CD4-positive, alpha-beta T cell treated with Interleukin-2 at 100 ng/mL for 4 hours (primary cell): ENCODE results near the gene SHC3.
A peak's percentile ranks its signal among the peaks of the same experiment; 100 is the strongest.

Experiments used
- DNase-seq: peaks from one replicate; pipeline ENCODE4 v3.0.0-alpha.2; 2020; ENCODE audit warnings: low spot score

SHC3 gene

GRCh38 chr9:89054865-89055495 lies 123.6 kb downstream of the SHC3 start:
- no peak for DNase-seq

- DNase-seq = no peak
Measured at GRCh38 chr9:89053301-89053700, 125.3 kb downstream of the SHC3 start.

- DNase-seq = no peak
Measured at GRCh38 chr9:89052470-89053097, 126.0 kb downstream of the SHC3 start.

GRCh38 chr9:89051421-89052025 lies 127.1 kb downstream of the SHC3 start:
- no peak for DNase-seq

GRCh38 chr9:89049646-89050045 lies 129.0 kb downstream of the SHC3 start:
- no peak for DNase-seq

GRCh38 chr9:89048616-89049015 lies 130.0 kb downstream of the SHC3 start:
- no peak for DNase-seq

GRCh38 chr9:89047667-89048066 lies 131.0 kb downstream of the SHC3 start:
- DNase-seq = no peak

- no peak for DNase-seq
Measured at GRCh38 chr9:89046832-89047231, 131.8 kb downstream of the SHC3 start.

GRCh38 chr9:89044881-89045280 lies 133.7 kb downstream of the SHC3 start:
- no peak for DNase-seq

- DNase-seq = no peak
Measured at GRCh38 chr9:89044104-89044503, 134.5 kb downstream of the SHC3 start.

- no peak for DNase-seq
Measured at GRCh38 chr9:89042984-89043383, 135.6 kb downstream of the SHC3 start.

GRCh38 chr9:89039664-89040063 lies 139.0 kb downstream of the SHC3 start:
- DNase-seq = no peak

- no peak for DNase-seq
Measured at GRCh38 chr9:89039104-89039465, 139.5 kb downstream of the SHC3 start.

GRCh38 chr9:89038382-89039103 lies 140.1 kb downstream of the SHC3 start:
- DNase-seq = no peak

- no peak for DNase-seq
Measured at GRCh38 chr9:89037891-89038290, 140.7 kb downstream of the SHC3 start.

- no peak for DNase-seq
Measured at GRCh38 chr9:89037346-89037745, 141.3 kb downstream of the SHC3 start.

- peak; percentile 4 for DNase-seq
Measured at GRCh38 chr9:89036891-89037290, 141.7 kb downstream of the SHC3 start.

- no peak for DNase-seq
Measured at GRCh38 chr9:89036383-89036782, 142.2 kb downstream of the SHC3 start.

GRCh38 chr9:89032661-89033060 lies 146.0 kb downstream of the SHC3 start:
- DNase-seq = no peak

- DNase-seq = no peak
Measured at GRCh38 chr9:89032173-89032572, 146.4 kb downstream of the SHC3 start.

GRCh38 chr9:89029788-89030187 lies 148.8 kb downstream of the SHC3 start:
- no peak for DNase-seq

GRCh38 chr9:89026876-89027275 lies 151.7 kb downstream of the SHC3 start:
- DNase-seq = no peak

- no peak for DNase-seq
Measured at GRCh38 chr9:89025553-89025952, 153.1 kb downstream of the SHC3 start.
